IMR-90 (cell line): ENCODE measurements around the gene CLMP. TPM values are rescaled to one million over a fixed set of nuclear protein-coding genes. Genes with fewer than 3 reads are reported as not detected.

Experiments used
- ATAC-seq: fragments of 200-7000 bp; cut with Tn5 transposase; 2 replicates; pipeline ENCODE4 v1.9.1; 2020; ENCODE audit warnings: low read depth, mild to moderate bottlenecking, moderate library complexity
- BruUV-seq: library from RNA; stranded (reverse); fragments of 400-500 nt; replicated peaks from 2 replicates; lab custom pipeline; 2021; lab: Mats Ljungman, UMichigan
- CTCF ChIA-PET: fragments of 300-600 bp; formaldehyde crosslinking; extraction: SDS; loops from one replicate; lab custom pipeline; 2021; ENCODE audit warnings: antibody characterized with exemption; lab: Yijun Ruan, JAX
- POLR2A ChIA-PET: fragments of 300-600 bp; sonication (Branson Sonifier 250); formaldehyde crosslinking; loops from one replicate; lab custom pipeline; 2022; ENCODE audit warnings: antibody characterized with exemption; ENCODE audit not compliant: unreplicated experiment; lab: Charles Lee
- DNase-seq: peaks from one replicate; pipeline ENCODE4 v3.0.0; 2013
- H2AFZ ChIP-seq: replicated peaks from 2 replicates; pipeline ENCODE3; 2013; ENCODE audit warnings: low read length, mild to moderate bottlenecking; ENCODE audit not compliant: poor library complexity
- H2AK5ac ChIP-seq: 2 replicates; pipeline ENCODE4 v1.6.1; 2013; ENCODE audit warnings: low read depth, low read length, inconsistent platforms
- H2AK9ac ChIP-seq: replicated peaks from 2 replicates; pipeline ENCODE3; 2013; ENCODE audit warnings: mild to moderate bottlenecking, low read depth, low read length, moderate library complexity; ENCODE audit not compliant: poor library complexity
- H2BK120ac ChIP-seq: 2 replicates; pipeline ENCODE4 v1.6.1; 2013; ENCODE audit warnings: low read depth, low read length, inconsistent platforms
- H2BK15ac ChIP-seq: 3 replicates; pipeline ENCODE4 v1.6.1; 2013; ENCODE audit warnings: low read depth, low read length, inconsistent platforms
- H2BK20ac ChIP-seq: 2 replicates; pipeline ENCODE4 v1.6.1; 2013; ENCODE audit warnings: low read depth, mild to moderate bottlenecking, inconsistent platforms, low read length, moderate library complexity
- H2BK5ac ChIP-seq: 2 replicates; pipeline ENCODE4 v1.6.1; 2013; ENCODE audit warnings: mild to moderate bottlenecking, low read depth, low read length, inconsistent platforms; ENCODE audit not compliant: poor library complexity, severe bottlenecking
- H3K14ac ChIP-seq: replicated peaks from 2 replicates; pipeline ENCODE4 v1.6.1; 2013; ENCODE audit warnings: low read depth, low read length, inconsistent platforms
- H3K18ac ChIP-seq: 2 replicates; pipeline ENCODE4 v1.6.1; 2013; ENCODE audit warnings: low read depth, low read length, control low read depth
- H3K23ac ChIP-seq: 2 replicates; pipeline ENCODE4 v1.6.1; 2013; ENCODE audit warnings: low read depth, low read length, inconsistent platforms
- H3K27ac ChIP-seq: 2 replicates; pipeline ENCODE4 v1.5.1; 2013; ENCODE audit warnings: mild to moderate bottlenecking, control low read depth, low read length; ENCODE audit not compliant: insufficient read depth
- H3K27me3 ChIP-seq: 2 replicates; pipeline ENCODE4 v1.6.1; 2013; ENCODE audit warnings: low read length; ENCODE audit not compliant: control insufficient read depth, insufficient read depth
- H3K36me3 ChIP-seq: 2 replicates; pipeline ENCODE4 v1.6.1; 2013; ENCODE audit warnings: low read length, mixed read lengths; ENCODE audit not compliant: control insufficient read depth, insufficient read depth
- H3K4ac ChIP-seq: 2 replicates; pipeline ENCODE4 v1.6.1; 2013; ENCODE audit warnings: low read depth, low read length, inconsistent platforms
- H3K4me1 ChIP-seq: 2 replicates; pipeline ENCODE4 v1.6.1; 2013; ENCODE audit warnings: low read length, mixed read lengths; ENCODE audit not compliant: control insufficient read depth, insufficient read depth
- H3K4me2 ChIP-seq: 2 replicates; pipeline ENCODE4 v1.6.1; 2013; ENCODE audit warnings: low read depth, mild to moderate bottlenecking, control low read depth, low read length, moderate library complexity
- H3K4me3 ChIP-seq: 2 replicates; pipeline ENCODE4 v1.5.1; 2013; ENCODE audit warnings: low read depth, mild to moderate bottlenecking, control low read depth, low read length, moderate library complexity; ENCODE audit not compliant: insufficient read depth
- H3K56ac ChIP-seq: 2 replicates; pipeline ENCODE4 v1.6.1; 2013; ENCODE audit warnings: low read length, inconsistent platforms; ENCODE audit not compliant: insufficient read depth; ENCODE audit errors: extremely low read depth
- H3K79me1 ChIP-seq, 2 experiments: 2 replicates each; pipeline ENCODE4 v1.6.1; 2013; ENCODE audit warnings: low read length in 2 of 2, inconsistent platforms in 1 of 2, low read depth in 1 of 2
- H3K9ac ChIP-seq: 2 replicates; pipeline ENCODE4 v1.6.1; 2013; ENCODE audit warnings: low read depth, low read length, control low read depth
- H3K9me1 ChIP-seq: 2 replicates; pipeline ENCODE4 v1.6.1; 2013; ENCODE audit warnings: low read length, inconsistent platforms; ENCODE audit not compliant: insufficient read depth
- H3K9me3 ChIP-seq: 2 replicates; pipeline ENCODE4 v1.6.1; 2013; ENCODE audit warnings: low read length; ENCODE audit not compliant: control insufficient read depth, insufficient read depth
- H4K20me1 ChIP-seq: 2 replicates; pipeline ENCODE4 v1.6.1; 2013; ENCODE audit warnings: low read length, inconsistent platforms; ENCODE audit not compliant: insufficient read depth
- H4K5ac ChIP-seq: 2 replicates; pipeline ENCODE4 v1.6.1; 2013; ENCODE audit warnings: mild to moderate bottlenecking, low read depth, low read length, control low read depth
- H4K8ac ChIP-seq, 2 experiments: 2 replicates each; pipeline ENCODE4 v1.6.1; 2013; ENCODE audit warnings: low read depth in 2 of 2, low read length in 2 of 2, control low read depth in 1 of 2, inconsistent platforms in 1 of 2
- H4K91ac ChIP-seq: 2 replicates; pipeline ENCODE4 v1.6.1; 2013; ENCODE audit warnings: low read depth, low read length, inconsistent platforms; ENCODE audit not compliant: insufficient read depth
- CHD1 ChIP-seq: IDR thresholded peaks from 2 replicates; pipeline ENCODE4 v1.6.1; 2012; ENCODE audit warnings: low read depth, low read length, improper control_type of control experiment
- MAZ ChIP-seq: IDR thresholded peaks from 2 replicates; pipeline ENCODE4 v1.6.1; 2012; ENCODE audit warnings: low read depth, mild to moderate bottlenecking, low read length, improper control_type of control experiment, moderate library complexity, borderline replicate concordance
- MXI1 ChIP-seq: IDR thresholded peaks from 2 replicates; pipeline ENCODE4 v1.6.1; 2012; ENCODE audit warnings: low read depth, mild to moderate bottlenecking, low read length, moderate library complexity, borderline replicate concordance
- NFE2L2 ChIP-seq: fragments of 150-350 bp; IDR thresholded peaks from 2 replicates; pipeline ENCODE4 v1.6.1; 2016; ENCODE audit warnings: low read depth, mild to moderate bottlenecking, low read length
- POLR2A ChIP-seq: IDR thresholded peaks from 2 replicates; pipeline ENCODE4 v1.6.1; 2012; ENCODE audit warnings: mild to moderate bottlenecking, low read depth, low read length
- SMC3 ChIP-seq: fragments of 150-350 bp; IDR thresholded peaks from 2 replicates; pipeline ENCODE4 v1.6.1; 2016; ENCODE audit warnings: low read depth, mild to moderate bottlenecking, antibody characterized with exemption, low read length, moderate library complexity
- USF2 ChIP-seq: fragments of 150-350 bp; IDR thresholded peaks from 2 replicates; pipeline ENCODE4 v1.6.1; 2017; ENCODE audit warnings: mild to moderate bottlenecking, antibody characterized with exemption, low read length, low read depth
- WGBS, 2 experiments: methylation state at CpG; one replicate each; pipeline versions ENCODE4 v1.1.5 to v1.1.7; 2013; ENCODE audit warnings: missing lambda C conversion rate in 2 of 2; ENCODE audit not compliant: insufficient read length in 1 of 2; ENCODE audit errors: extremely low coverage in 2 of 2; 5-methylcytosine and 5-hydroxymethylcytosine counted together
- dilution Hi-C: fragments of 300-500 bp; cut with HindIII; formaldehyde crosslinking; loops from one replicate; pipeline ENCODE4 v1.14.3; 2018; ENCODE audit warnings: low sequenced_read_pairs; ENCODE audit not compliant: unreplicated experiment
- in situ Hi-C: fragments of 300-500 bp; cut with MboI; formaldehyde crosslinking; loops from 3 replicates; pipeline ENCODE4 v1.14.3; 2019; ENCODE audit warnings: low sequenced_read_pairs, inconsistent platforms, mixed read lengths
- intact Hi-C: fragments of 100-400 bp; cut with micrococcal nuclease; formaldehyde crosslinking; loops from 2 replicates; pipeline ENCODE4 v1.10.0; 2022
- polyA plus RNA-seq, 3 experiments: library from polyadenylated mRNA; depleted of rRNA; stranded (reverse); fragments of >200 nt; gene quantifications; 2 replicates each; pipeline ENCODE4 v1.2.3, GENCODE V29; 2012; ENCODE audit warnings: low replicate concordance in 1 of 3
- total RNA-seq: library from RNA; depleted of rRNA; stranded (reverse); fragments of >200 nt; gene quantifications from 2 replicates; pipeline ENCODE4 v1.2.3, GENCODE V29; 2012

CLMP gene
- total and polyA plus RNA-seq, 2 of the 4 experiments (the other 2 are of a cell fraction), result 54.7 to 95.7 TPM

GRCh38 chr11:123030517-123030916 lies 164.5 kb downstream of the CLMP start:
- no peaks in the 10 kb centered on the region for H4K20me1 ChIP-seq
- peaks cover 17% of the 10 kb centered on the region for H3K27me3 ChIP-seq
- H2AFZ ChIP-seq, result no peak overlapping the region
- no peak overlapping the region for H3K23ac ChIP-seq
- no peak overlapping the region for H2AK5ac ChIP-seq
- no peaks in the 10 kb centered on the region for H3K79me1 ChIP-seq
- no peak overlapping the region for H4K91ac ChIP-seq
- no peaks in the 10 kb centered on the region for H3K9me3 ChIP-seq
- dilution Hi-C loops (loop anchor here (25.0 kb wide), 1 partner anchor 168 kb away; no protein-coding TSS in a partner anchor), in situ Hi-C loops (no loop called here), intact Hi-C loops (no loop called here)
- no peaks in the 10 kb centered on the region for H3K4me1 ChIP-seq
- no peak for ATAC-seq
- H3K4me3 ChIP-seq, result no peak overlapping the region
- DNase-seq, result no peak
- no peak overlapping the region for H3K27ac ChIP-seq
- no peak overlapping the region for H3K9ac ChIP-seq
- no peak overlapping the region for H2BK15ac ChIP-seq
- no peaks in the 10 kb centered on the region for H3K36me3 ChIP-seq
- H2AK9ac ChIP-seq, result no peak overlapping the region
- WGBS, 2 experiments, result no CpG with 5 or more reads among the region's 4 CpGs
- H4K8ac ChIP-seq, result no peak overlapping the region
- H3K4ac ChIP-seq, result no peak overlapping the region
- no peak overlapping the region for H2BK5ac ChIP-seq
- H3K14ac ChIP-seq, result no peak overlapping the region
- ChIA-PET CTCF (interaction anchor here (0.5 to 1.0 kb wide), 2 partner anchors 10 to 191 kb away, joined by 3 read pairs; no protein-coding TSS in a partner anchor), POLR2A (no interaction called here)
- H2BK20ac ChIP-seq, result no peak overlapping the region
- no peak overlapping the region for H3K18ac ChIP-seq
- TF ChIP-seq POLR2A, result no peak
- no peak for TF ChIP-seq MXI1
- no peak for TF ChIP-seq USF2
- TF ChIP-seq SMC3, result no peak
- no peak for TF ChIP-seq MAZ
- TF ChIP-seq CHD1, result no peak
- no peak for TF ChIP-seq NFE2L2
- no peak overlapping the region for H3K56ac ChIP-seq
- H2BK120ac ChIP-seq, result no peak overlapping the region
- H3K4me2 ChIP-seq, result no peak overlapping the region
- H3K9me1 ChIP-seq, result no peaks in the 10 kb centered on the region
- BruUV-seq, result no TSS peak
- H4K5ac ChIP-seq, result no peak overlapping the region
